Mesenchymal stem cell (in vitro differentiated cells and primary cell): ENCODE results near the gene TRAP1.

Source experiments
- DNase-seq: peaks from one replicate; pipeline ENCODE4 v3.0.0-alpha.2; 2013
- H2AFZ ChIP-seq: one replicate; pipeline ENCODE4 v1.6.1; 2013; ENCODE audit warnings: low read depth, mild to moderate bottlenecking, control low read depth, inconsistent platforms, low read length, moderate library complexity
- H2AK5ac ChIP-seq: 2 replicates; pipeline ENCODE4 v1.6.1; 2013; ENCODE audit warnings: low read length, moderate library complexity, mild to moderate bottlenecking, inconsistent platforms; ENCODE audit not compliant: severe bottlenecking
- H2BK120ac ChIP-seq: one replicate; pipeline ENCODE4 v1.6.1; 2013; ENCODE audit warnings: low read depth, mild to moderate bottlenecking, inconsistent platforms, low read length, moderate library complexity
- H2BK12ac ChIP-seq, 2 experiments: one replicate each; pipeline ENCODE4 v1.6.1; 2013; ENCODE audit warnings: inconsistent platforms in 2 of 2, low read length in 2 of 2, mild to moderate bottlenecking in 2 of 2, moderate library complexity in 2 of 2, control low read depth in 1 of 2
- H2BK15ac ChIP-seq: one replicate; pipeline ENCODE4 v1.6.1; 2013; ENCODE audit warnings: mild to moderate bottlenecking, low read depth, inconsistent platforms; ENCODE audit not compliant: poor library complexity, severe bottlenecking
- H2BK5ac ChIP-seq: 2 replicates; pipeline ENCODE4 v1.6.1; 2013; ENCODE audit warnings: low read depth, mild to moderate bottlenecking, low read length, control low read depth, inconsistent platforms; ENCODE audit not compliant: poor library complexity, severe bottlenecking
- H3K14ac ChIP-seq, 2 experiments: one replicate each; pipeline ENCODE4 v1.6.1; 2013; ENCODE audit warnings: inconsistent platforms in 2 of 2, low read length in 2 of 2, control low read depth in 1 of 2, mild to moderate bottlenecking in 1 of 2, moderate library complexity in 1 of 2
- H3K18ac ChIP-seq, 2 experiments: one replicate each; pipeline ENCODE4 v1.6.1; 2013; ENCODE audit warnings: inconsistent platforms in 2 of 2, low read length in 2 of 2, control low read depth in 1 of 2, low read depth in 1 of 2, mild to moderate bottlenecking in 1 of 2
- H3K23ac ChIP-seq, 2 experiments: one replicate each; pipeline ENCODE4 v1.6.1; 2013; ENCODE audit warnings: inconsistent platforms in 2 of 2, low read length in 2 of 2, mild to moderate bottlenecking in 2 of 2, moderate library complexity in 2 of 2, control low read depth in 1 of 2
- H3K27ac ChIP-seq: 2 replicates; pipeline ENCODE4 v1.5.1; 2013; ENCODE audit warnings: mild to moderate bottlenecking, moderate library complexity, low read length, control low read depth, inconsistent platforms; ENCODE audit not compliant: poor library complexity, severe bottlenecking
- H3K27me3 ChIP-seq, 2 experiments: 2 replicates each; pipeline versions ENCODE4 v1.6.1 to v1.7.0; 2013; ENCODE audit warnings: low read length in 2 of 2, mild to moderate bottlenecking in 2 of 2, moderate library complexity in 2 of 2, control low read depth in 1 of 2, inconsistent platforms in 1 of 2; ENCODE audit not compliant: control insufficient read depth in 1 of 2, insufficient read depth in 1 of 2
- H3K36me3 ChIP-seq, 2 experiments: 2 replicates each; pipeline versions ENCODE4 v1.6.1 to v1.7.0; 2013; ENCODE audit warnings: low read length in 2 of 2, control low read depth in 1 of 2, inconsistent platforms in 1 of 2, low read depth in 1 of 2, mild to moderate bottlenecking in 1 of 2; ENCODE audit not compliant: insufficient read depth in 2 of 2, control insufficient read depth in 1 of 2
- H3K4ac ChIP-seq, 2 experiments: one replicate each; pipeline ENCODE4 v1.6.1; 2013; ENCODE audit warnings: inconsistent platforms in 2 of 2, low read length in 2 of 2, mild to moderate bottlenecking in 2 of 2, moderate library complexity in 2 of 2, control low read depth in 1 of 2, low read depth in 1 of 2
- H3K4me1 ChIP-seq: 2 replicates; pipeline ENCODE4 v1.6.1; 2013; ENCODE audit warnings: low read depth, low read length, control low read depth; ENCODE audit not compliant: control insufficient read depth, insufficient read depth
- H3K4me2 ChIP-seq: 2 replicates; pipeline ENCODE4 v1.6.1; 2013; ENCODE audit warnings: low read length, mild to moderate bottlenecking, inconsistent platforms; ENCODE audit not compliant: poor library complexity, severe bottlenecking
- H3K4me3 ChIP-seq, 2 experiments: 2 replicates each; pipeline versions ENCODE4 v1.5.1 to v1.7.0; 2013; ENCODE audit warnings: low read length in 2 of 2, mild to moderate bottlenecking in 2 of 2, control low read depth in 1 of 2, low read depth in 1 of 2; ENCODE audit not compliant: insufficient read depth in 1 of 2
- H3K79me1 ChIP-seq: replicated peaks from 2 replicates; pipeline ENCODE4 v1.6.1; 2013; ENCODE audit warnings: mild to moderate bottlenecking, control low read depth, low read length, inconsistent platforms; ENCODE audit not compliant: poor library complexity, severe bottlenecking
- H3K9ac ChIP-seq: 2 replicates; pipeline ENCODE4 v1.7.0; 2013; ENCODE audit warnings: mild to moderate bottlenecking, low read length, moderate library complexity
- H3K9me3 ChIP-seq: 2 replicates; pipeline ENCODE4 v1.7.0; 2013; ENCODE audit warnings: mild to moderate bottlenecking, low read length; ENCODE audit not compliant: control insufficient read depth
- H4K8ac ChIP-seq: one replicate; pipeline ENCODE4 v1.6.1; 2013; ENCODE audit warnings: inconsistent platforms, mild to moderate bottlenecking, low read length, moderate library complexity
- H4K91ac ChIP-seq: one replicate; pipeline ENCODE4 v1.6.1; 2013; ENCODE audit warnings: mild to moderate bottlenecking, low read length, inconsistent platforms
- WGBS: methylation state at CpG from one replicate; pipeline ENCODE4 v1.1.7; 2013; ENCODE audit warnings: mixed read lengths; 5-methylcytosine and 5-hydroxymethylcytosine counted together

Gene TRAP1

DNA sequence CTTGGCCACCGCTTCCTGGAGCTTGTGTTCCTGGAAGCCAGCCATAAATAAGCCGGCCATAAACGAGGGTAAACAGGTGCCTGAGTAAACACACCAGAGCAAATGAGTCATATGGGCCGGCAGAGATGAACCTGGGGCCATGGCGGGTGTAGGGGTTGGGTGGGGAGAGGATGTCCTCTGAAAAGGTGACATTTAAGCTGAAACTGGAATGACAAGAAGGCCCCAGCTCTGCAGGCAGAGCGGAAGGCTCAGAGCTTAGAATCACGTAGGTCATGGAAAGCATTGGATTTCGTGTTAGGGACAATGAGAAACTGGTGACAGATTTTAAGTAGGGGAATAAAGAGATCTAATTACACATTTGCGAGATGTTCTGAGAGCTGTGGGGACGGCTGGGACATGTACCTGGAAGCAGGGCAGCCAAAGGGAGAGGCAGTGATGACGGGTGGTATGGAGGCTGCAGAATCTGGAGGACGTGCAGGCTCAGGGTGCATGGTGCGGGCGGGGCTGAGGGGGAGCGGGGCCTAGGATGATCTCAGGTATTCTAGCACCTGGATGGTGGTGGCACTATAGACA lies 70.9 kb downstream of the TRAP1 start:
- no peak overlapping the region for H2AFZ ChIP-seq
- H3K4ac ChIP-seq: no peak overlapping the region
- H2BK120ac ChIP-seq: no peak overlapping the region
- DNase-seq: peak; percentile 20
- no peak overlapping the region for H3K18ac ChIP-seq
- H3K4me1 ChIP-seq: peaks cover 27% of the 10 kb centered on the region
- H2AK5ac ChIP-seq: no peak overlapping the region
- H3K9me3 ChIP-seq: no peaks in the 10 kb centered on the region
- H3K4me3 ChIP-seq: no peak overlapping the region
- H2BK5ac ChIP-seq: no peak overlapping the region
- H3K14ac ChIP-seq: no peak overlapping the region
- peaks cover 9 to 22% of the 10 kb centered on the region in 2 experiments for H3K36me3 ChIP-seq
- WGBS: 76% methylated on average over 15 of the region's 15 CpGs
- H3K79me1 ChIP-seq: peaks cover 12% of the 10 kb centered on the region
- H4K91ac ChIP-seq: no peak overlapping the region
- H4K8ac ChIP-seq: no peak overlapping the region
- H2BK15ac ChIP-seq: no peak overlapping the region
- H3K23ac ChIP-seq: no peak overlapping the region
- no peak overlapping the region for H3K27ac ChIP-seq
- H3K4me2 ChIP-seq: no peak overlapping the region
- no peaks in the 10 kb centered on the region for H3K27me3 ChIP-seq
- H3K9ac ChIP-seq: no peak overlapping the region
- H2BK12ac ChIP-seq: no peak overlapping the region

DNA sequence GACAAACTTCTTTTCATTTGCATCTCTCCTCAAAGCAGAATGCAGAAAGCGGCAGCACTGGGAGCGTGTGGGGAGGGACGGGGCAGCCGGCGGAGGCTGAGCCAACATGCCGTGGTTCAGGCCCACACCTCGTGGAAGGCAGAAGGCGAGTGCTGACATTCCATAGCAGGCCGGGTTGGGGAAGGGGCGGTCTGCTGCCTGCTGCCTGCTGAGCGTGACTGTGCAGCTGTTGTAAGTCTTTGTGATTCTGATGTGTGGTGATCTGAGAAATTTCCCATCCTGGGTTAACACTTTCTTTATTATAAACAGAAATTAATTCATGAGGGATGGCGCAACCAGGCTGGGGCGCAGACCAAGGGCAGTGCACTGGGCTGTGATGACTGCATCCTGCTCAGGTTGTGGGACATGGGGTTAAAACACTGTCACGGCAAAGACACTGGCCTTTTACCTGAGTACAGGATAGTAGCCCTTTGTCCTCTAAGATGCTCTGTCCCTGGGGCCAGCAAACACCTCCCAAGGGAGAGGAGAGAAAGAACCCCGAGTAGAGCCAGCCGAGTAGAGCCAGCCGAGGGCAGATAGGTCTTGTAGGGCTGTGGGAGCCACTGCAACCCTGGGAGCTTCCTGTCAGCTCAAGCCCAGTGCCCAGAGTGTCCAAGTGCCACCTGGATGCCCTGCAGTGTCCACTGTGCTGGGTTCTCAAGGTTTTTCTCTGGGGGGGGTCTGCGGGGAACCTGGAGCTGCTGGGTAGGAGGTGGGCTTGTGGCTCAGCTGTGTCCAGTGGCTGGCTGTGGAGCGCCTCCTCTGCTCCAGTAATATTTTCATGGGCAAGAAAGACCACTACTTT lies 71.6 kb downstream of the TRAP1 start:
- Histone ChIP-seq H3K4me2 (no peak overlapping the region), H2BK5ac (no peak overlapping the region), H2AK5ac (no peak overlapping the region), H3K27ac (no peak overlapping the region), H4K91ac (peak overlapping the region; percentile 20), H3K9ac (no peak overlapping the region), H3K23ac (no peak overlapping the region), H3K4ac (no peak overlapping the region), H3K27me3 (no peaks in the 10 kb centered on the region), H3K14ac (peak overlapping the region in 1 of 2 experiments; percentile 12), H3K4me3 (no peak overlapping the region), H2BK15ac (no peak overlapping the region), H3K36me3 (peaks cover 8 to 22% of the 10 kb centered on the region in 2 experiments), H4K8ac (peak overlapping the region; percentile 46), H3K9me3 (no peaks in the 10 kb centered on the region), H3K4me1 (peaks cover 27% of the 10 kb centered on the region), H2BK12ac (no peak overlapping the region), H3K18ac (no peak overlapping the region), H2BK120ac (no peak overlapping the region), H3K79me1 (peaks cover 19% of the 10 kb centered on the region), H2AFZ (no peak overlapping the region)
- 72% methylated on average over 18 of the region's 19 CpGs for WGBS
- peak; percentile 46 for DNase-seq

DNA sequence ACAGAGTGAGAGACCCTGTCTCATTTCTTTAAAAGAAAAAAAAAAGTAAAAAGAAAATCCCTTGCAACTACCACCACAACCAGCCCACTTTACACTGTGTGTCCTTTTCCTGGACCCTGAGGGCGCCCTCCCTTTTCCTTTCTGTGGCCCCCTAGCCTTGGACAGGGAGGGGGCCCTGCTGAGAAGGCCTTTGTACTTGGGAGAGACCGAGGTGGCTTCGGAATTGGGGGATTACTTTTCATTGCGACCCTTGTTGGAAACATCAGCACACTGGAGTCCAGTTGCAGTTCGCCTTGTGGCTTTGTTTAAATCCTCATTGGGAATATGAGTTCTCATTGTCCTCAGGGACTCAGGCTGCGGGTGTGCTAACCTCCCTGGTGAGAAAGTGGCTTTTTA lies 72.2 kb downstream of the TRAP1 start:
- Histone ChIP-seq H3K23ac (no peak overlapping the region), H3K9ac (no peak overlapping the region), H3K4ac (no peak overlapping the region), H3K4me1 (peaks cover 27% of the 10 kb centered on the region), H3K14ac (no peak overlapping the region), H3K4me3 (no peak overlapping the region), H3K18ac (no peak overlapping the region), H3K36me3 (peaks cover 10 to 24% of the 10 kb centered on the region in 2 experiments), H2BK120ac (no peak overlapping the region), H2AK5ac (peak overlapping the region; percentile 14), H2BK5ac (no peak overlapping the region), H3K4me2 (no peak overlapping the region), H2BK12ac (no peak overlapping the region), H4K91ac (no peak overlapping the region), H3K27me3 (no peaks in the 10 kb centered on the region), H3K79me1 (peaks cover 23% of the 10 kb centered on the region), H3K27ac (no peak overlapping the region), H3K9me3 (no peaks in the 10 kb centered on the region), H4K8ac (no peak overlapping the region), H2AFZ (no peak overlapping the region), H2BK15ac (no peak overlapping the region)
- WGBS: 75% methylated on average over 6 of the region's 6 CpGs
- no peak for DNase-seq

DNA sequence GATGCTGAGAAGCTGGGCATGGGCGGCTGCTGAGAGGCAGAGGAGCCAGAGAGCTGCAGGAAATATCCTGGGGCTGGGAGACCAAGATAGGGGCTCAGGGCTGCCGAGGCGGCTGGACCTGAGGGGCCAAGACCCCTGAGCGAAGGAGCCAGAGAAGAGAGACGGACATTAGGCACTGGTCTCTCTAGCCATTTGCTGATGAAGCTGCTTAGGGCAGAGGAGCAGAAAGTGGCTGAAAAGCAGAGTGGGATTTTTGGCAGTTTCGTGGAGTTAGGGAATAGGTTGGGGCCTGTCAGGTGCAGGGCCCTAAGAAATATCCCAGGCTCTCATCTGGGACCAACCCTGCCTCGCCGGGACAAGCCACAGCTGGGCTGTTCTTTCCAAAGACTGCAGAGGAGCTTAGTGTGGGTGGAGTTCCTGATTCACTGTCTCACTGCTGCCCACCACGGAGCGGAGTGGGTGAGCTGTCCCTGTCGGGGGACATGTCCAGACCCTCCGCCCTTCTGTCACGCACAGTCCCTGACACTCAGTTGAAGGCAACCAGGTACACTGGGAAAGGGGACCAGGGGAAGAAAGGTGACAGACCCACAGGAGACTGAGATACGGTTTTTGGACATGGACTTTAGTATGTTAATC lies 74.1 kb downstream of the TRAP1 start:
- no peak overlapping the region for H3K4ac ChIP-seq
- peaks cover 24% of the 10 kb centered on the region for H3K79me1 ChIP-seq
- no peak overlapping the region for H3K4me3 ChIP-seq
- no peak overlapping the region for H2BK12ac ChIP-seq
- no peak overlapping the region for H4K8ac ChIP-seq
- H2AFZ ChIP-seq: no peak overlapping the region
- no peak overlapping the region for H3K23ac ChIP-seq
- no peak for DNase-seq
- 85% methylated on average over 13 of the region's 14 CpGs for whole genome bisulfite sequencing
- peak overlapping the region; percentile 6 for H2BK120ac ChIP-seq
- H3K18ac ChIP-seq: no peak overlapping the region
- peak overlapping the region; percentile 9 for H2AK5ac ChIP-seq
- H3K4me2 ChIP-seq: no peak overlapping the region
- H3K36me3 ChIP-seq: peaks cover 10 to 24% of the 10 kb centered on the region in 2 experiments
- no peaks in the 10 kb centered on the region for H3K9me3 ChIP-seq
- H2BK15ac ChIP-seq: no peak overlapping the region
- H3K14ac ChIP-seq: no peak overlapping the region
- H3K9ac ChIP-seq: no peak overlapping the region
- H3K4me1 ChIP-seq: peaks cover 27% of the 10 kb centered on the region
- H3K27me3 ChIP-seq: no peaks in the 10 kb centered on the region
- H4K91ac ChIP-seq: peak overlapping the region; percentile 1
- H2BK5ac ChIP-seq: no peak overlapping the region
- H3K27ac ChIP-seq: peak overlapping the region; percentile 5
